Measurements from ENCODE around the gene DPP3. TPM values are rescaled to one million over a fixed set of nuclear protein-coding genes. Genes with fewer than 3 reads are reported as not detected.
"Not testable (repeated sequence)": the region's sequence is repeated elsewhere in the genome, so short reads cannot be mapped to it uniquely, and the experiment has no call there.

DPP3 gene, protein sequence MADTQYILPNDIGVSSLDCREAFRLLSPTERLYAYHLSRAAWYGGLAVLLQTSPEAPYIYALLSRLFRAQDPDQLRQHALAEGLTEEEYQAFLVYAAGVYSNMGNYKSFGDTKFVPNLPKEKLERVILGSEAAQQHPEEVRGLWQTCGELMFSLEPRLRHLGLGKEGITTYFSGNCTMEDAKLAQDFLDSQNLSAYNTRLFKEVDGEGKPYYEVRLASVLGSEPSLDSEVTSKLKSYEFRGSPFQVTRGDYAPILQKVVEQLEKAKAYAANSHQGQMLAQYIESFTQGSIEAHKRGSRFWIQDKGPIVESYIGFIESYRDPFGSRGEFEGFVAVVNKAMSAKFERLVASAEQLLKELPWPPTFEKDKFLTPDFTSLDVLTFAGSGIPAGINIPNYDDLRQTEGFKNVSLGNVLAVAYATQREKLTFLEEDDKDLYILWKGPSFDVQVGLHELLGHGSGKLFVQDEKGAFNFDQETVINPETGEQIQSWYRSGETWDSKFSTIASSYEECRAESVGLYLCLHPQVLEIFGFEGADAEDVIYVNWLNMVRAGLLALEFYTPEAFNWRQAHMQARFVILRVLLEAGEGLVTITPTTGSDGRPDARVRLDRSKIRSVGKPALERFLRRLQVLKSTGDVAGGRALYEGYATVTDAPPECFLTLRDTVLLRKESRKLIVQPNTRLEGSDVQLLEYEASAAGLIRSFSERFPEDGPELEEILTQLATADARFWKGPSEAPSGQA
- total RNA-seq (10 to 100 TPM; 25.5 to 70.9 (median 43.3) TPM), polyA plus RNA-seq (10 to 100 TPM; 23.6 to 27.2 (median 24.3) TPM)
- long read RNA-seq, donor 1, transcript DPP3-209 (18 exons, 2,974 nt) = minor isoform, 7 of 17 reads
- long read RNA-seq, donor 1, transcript DPP3-211 (18 exons, 3,078 nt) = major isoform, 10 of 17 reads
- long read RNA-seq, donor 1, partial matches to known transcripts = 0 of 17 reads
- long read RNA-seq, donor 1, other reads (novel, unspliced or antisense) = 0 of 17 reads
- long read RNA-seq, donor 2, transcript DPP3-211 (18 exons, 3,078 nt) = major isoform, 8 of 12 reads
- long read RNA-seq, donor 2, partial matches to known transcripts = 0 of 12 reads
- long read RNA-seq, donor 2, other reads (novel, unspliced or antisense) = 0 of 12 reads
- long read RNA-seq, donor 3, transcript DPP3-209 (18 exons, 2,974 nt) = minor isoform, 6 of 13 reads
- long read RNA-seq, donor 3, transcript DPP3-211 (18 exons, 3,078 nt) = major isoform, 7 of 13 reads
- long read RNA-seq, donor 3, partial matches to known transcripts = 0 of 13 reads
- long read RNA-seq, donor 3, other reads (novel, unspliced or antisense) = 0 of 13 reads
- long read RNA-seq, donor 4, partial matches to known transcripts = 0 of 8 reads
- long read RNA-seq, donor 4, other reads (novel, unspliced or antisense) = 4 of 8 reads
- long read RNA-seq, donor 5, transcript DPP3-211 (18 exons, 3,078 nt) = major isoform, 26 of 65 reads
- long read RNA-seq, donor 5, transcript DPP3-209 (18 exons, 2,974 nt) = minor isoform, 20 of 65 reads
- long read RNA-seq, donor 5, partial matches to known transcripts = 3 of 65 reads
- long read RNA-seq, donor 5, other reads (novel, unspliced or antisense) = 16 of 65 reads
- long read RNA-seq, donor 6, transcript DPP3-211 (18 exons, 3,078 nt) = major isoform, 5 of 11 reads
- long read RNA-seq, donor 6, partial matches to known transcripts = 3 of 11 reads
- long read RNA-seq, donor 6, other reads (novel, unspliced or antisense) = 1 of 11 reads
- long read RNA-seq, donor 7, partial matches to known transcripts = 0 of 3 reads
- long read RNA-seq, donor 7, other reads (novel, unspliced or antisense) = 0 of 3 reads
- long read RNA-seq, donor 8, transcript DPP3-209 (18 exons, 2,974 nt) = major isoform, 9 of 14 reads
- long read RNA-seq, donor 8, transcript DPP3-211 (18 exons, 3,078 nt) = minor isoform, 5 of 14 reads
- long read RNA-seq, donor 8, partial matches to known transcripts = 0 of 14 reads
- long read RNA-seq, donor 8, other reads (novel, unspliced or antisense) = 0 of 14 reads
- long read RNA-seq, donor 9, partial matches to known transcripts = 0 of 5 reads
- long read RNA-seq, donor 9, other reads (novel, unspliced or antisense) = 0 of 5 reads
- long read RNA-seq, donor 10, partial matches to known transcripts = 0 of 2 reads
- long read RNA-seq, donor 10, other reads (novel, unspliced or antisense) = 0 of 2 reads

DNA sequence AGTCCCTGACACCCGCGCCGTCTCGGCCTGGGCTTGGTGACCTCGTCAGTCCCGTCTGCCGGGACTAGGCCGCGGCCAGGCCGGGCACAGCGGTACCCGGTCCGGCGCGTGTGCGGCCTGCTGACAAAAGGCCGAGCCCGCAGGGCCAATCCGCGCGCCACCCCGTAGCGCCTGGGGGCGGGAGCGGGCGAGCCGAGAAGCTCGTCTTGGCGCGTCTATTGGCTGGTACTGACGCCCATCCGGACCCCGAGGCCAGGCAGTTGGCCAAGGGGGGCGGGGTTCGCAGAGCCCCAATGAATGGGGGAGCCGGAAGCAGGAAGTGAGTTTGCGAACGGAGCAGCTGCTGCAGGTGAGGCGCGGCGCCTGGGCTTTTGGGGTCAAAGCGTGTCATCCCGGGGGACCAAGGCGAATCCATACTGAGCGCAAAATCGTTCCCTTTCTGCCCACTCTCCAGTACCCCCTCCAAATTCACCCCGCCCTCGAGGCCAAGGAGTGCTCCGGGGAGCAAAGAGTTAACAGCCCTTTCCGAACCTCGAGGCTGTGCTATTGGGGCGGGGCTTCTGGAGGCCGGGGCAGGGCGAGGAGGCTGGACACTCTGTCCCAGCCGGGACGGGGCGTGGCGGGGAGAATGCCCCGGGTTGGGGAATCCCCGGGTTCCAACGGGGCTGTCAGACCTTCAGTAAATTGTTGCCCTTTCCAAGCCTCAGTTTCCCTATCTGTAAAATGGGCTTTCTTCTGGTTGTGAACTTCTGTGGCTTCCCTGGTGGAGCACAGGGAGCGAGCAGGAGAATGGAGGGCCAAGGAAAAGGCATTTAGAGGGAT is at the start of gene DPP3:
DPP3 (plus strand) TSS at position 318 of the 822 bp plus-strand sequence. CDS start 1,767 bp downstream, outside the sequence.
- 0 to 2% (median 1%) methylated on average over 5 to 62 of the region's 62 CpGs for WGBS, 4 donors
- peaks cover 0 to 5% of the 10 kb centered on the region in 2 donors for H3K36me3 ChIP-seq (replicated peaks in 1 of 2)
- TF ChIP-seq POLR2A (IDR thresholded peaks at IDR 0.05) (peak; percentile 88 to 96), CTCF (IDR thresholded peaks at IDR 0.05) (peak in 1 of 6 experiments; percentile 5)
- H3K4me1 ChIP-seq (replicated peaks in 1 of 2) = peaks cover 8 to 16% of the 10 kb centered on the region in 2 donors
- H3K27me3 ChIP-seq = no peaks in the 10 kb centered on the region
- peak within 1 kb of the TSS; percentile 53 to 89 (median 71) for H3K4me3 ChIP-seq
- peak; percentile 98 to 99 (median 98) for DNase-seq
- intact Hi-C loops (cut with DNase I) = loop anchor here in 1 of 2 donors (10.0 kb wide), 1 partner anchor 64 kb away; the partner anchor contains the start of genes ACTN3 and ZDHHC24
- H3K9me3 ChIP-seq (replicated peaks in 1 of 3) = no peaks in the 10 kb centered on the region
- H3K27ac ChIP-seq = peak within 1 kb of the TSS; percentile 70 to 98 (median 94)

GRCh38 chr11:66431287-66431686 is 48.9 kb upstream of the DPP3 start:
- intact Hi-C loops (cut with DNase I); DNase-seq; H3K27me3 ChIP-seq; H3K27ac ChIP-seq; H3K4me3 ChIP-seq; H3K4me1 ChIP-seq (replicated peaks in 1 of 2); H3K9me3 ChIP-seq (replicated peaks in 1 of 3): not testable (repeated sequence)
- H3K36me3 ChIP-seq (replicated peaks in 1 of 2) = peaks cover 0 to 14% of the 10 kb centered on the region in 2 donors

GRCh38 chr11:66431871-66432329 is 48.3 kb upstream of the DPP3 start:
- H3K36me3 ChIP-seq (replicated peaks in 1 of 2) = peaks cover 0 to 20% of the 10 kb centered on the region in 2 donors
- 84 to 91% (median 89%) methylated on average over 8 of the region's 8 CpGs for WGBS, 4 donors
- intact Hi-C loops (cut with DNase I); H3K4me1 ChIP-seq (replicated peaks in 1 of 2); H3K4me3 ChIP-seq; DNase-seq; H3K27ac ChIP-seq; H3K27me3 ChIP-seq; H3K9me3 ChIP-seq (replicated peaks in 1 of 3): not testable (repeated sequence)

- H3K36me3 ChIP-seq (replicated peaks in 1 of 2) = peaks cover 0 to 23% of the 10 kb centered on the region in 2 donors
- TF ChIP-seq POLR2A (IDR thresholded peaks at IDR 0.05) = no peak
- no peak for TF ChIP-seq CTCF (IDR thresholded peaks at IDR 0.05)
- WGBS, 4 donors = 82 to 89% (median 87%) methylated on average over 7 of the region's 7 CpGs
- H3K4me1 ChIP-seq (replicated peaks in 1 of 2) = peaks cover under 1% of the 10 kb centered on the region in 2 donors
- no peak for DNase-seq
- no peak overlapping the region for H3K27ac ChIP-seq
- intact Hi-C loops (cut with DNase I) = no loop called here
- no peaks in the 10 kb centered on the region for H3K27me3 ChIP-seq
- H3K4me3 ChIP-seq = no peak overlapping the region
- no peaks in the 10 kb centered on the region for H3K9me3 ChIP-seq (replicated peaks in 1 of 3)
Measured at GRCh38 chr11:66432597-66432996, 47.6 kb upstream of the DPP3 start.

Data from adrenal gland (tissue), 19 donors.